NOMO-1 (cell line): Measurements from ENCODE around the gene PTPRT.

Experiments used
- DNase-seq, 2 experiments: peaks; one replicate each; lab custom pipeline; 2025; ENCODE audit not compliant: unreplicated experiment in 2 of 2; lab: John Stamatoyannopoulos, UW

Gene PTPRT

DNA sequence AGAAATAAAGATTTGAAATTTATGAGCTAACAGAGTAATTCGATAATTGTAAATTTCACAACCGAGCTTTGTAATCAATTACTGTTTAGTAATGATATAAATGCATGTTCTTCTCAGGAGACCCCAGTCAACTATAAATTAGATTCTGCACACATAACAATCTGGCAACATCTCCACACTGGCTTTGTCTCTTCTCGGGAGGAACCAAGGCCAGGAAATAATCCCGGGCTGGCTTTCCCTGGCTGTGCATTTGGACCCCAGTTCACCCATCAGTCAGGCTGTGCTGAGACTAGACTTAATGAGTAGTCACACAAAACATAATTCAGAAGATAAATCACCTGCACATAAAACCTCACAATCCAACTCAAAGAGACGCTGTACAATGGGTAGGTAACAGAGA, 65.5 kb downstream of the PTPRT start:
- no peak for DNase-seq

DNA sequence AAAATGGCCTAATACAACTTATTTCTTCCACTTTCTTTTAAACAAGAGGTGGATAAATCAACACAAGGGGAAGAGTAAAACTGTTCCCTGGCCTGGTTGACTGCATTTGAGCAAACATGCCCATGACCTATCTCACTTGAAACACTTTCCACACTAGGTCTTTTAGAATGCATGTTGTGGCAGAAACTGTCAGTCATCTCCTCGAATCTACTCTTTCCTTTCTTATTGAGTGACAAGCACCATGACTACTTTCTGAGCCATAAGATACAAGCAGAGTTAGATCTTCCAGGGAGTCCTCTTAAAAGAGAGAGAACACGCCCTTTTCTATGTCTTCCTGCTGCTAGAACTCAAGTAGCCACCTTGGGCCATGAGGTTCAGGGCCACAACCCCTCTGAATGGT, 66.5 kb downstream of the PTPRT start:
- no peak for DNase-seq

GRCh38 chr20:43119720-43120119, 70.0 kb downstream of the PTPRT start:
- DNase-seq = no peak

DNA sequence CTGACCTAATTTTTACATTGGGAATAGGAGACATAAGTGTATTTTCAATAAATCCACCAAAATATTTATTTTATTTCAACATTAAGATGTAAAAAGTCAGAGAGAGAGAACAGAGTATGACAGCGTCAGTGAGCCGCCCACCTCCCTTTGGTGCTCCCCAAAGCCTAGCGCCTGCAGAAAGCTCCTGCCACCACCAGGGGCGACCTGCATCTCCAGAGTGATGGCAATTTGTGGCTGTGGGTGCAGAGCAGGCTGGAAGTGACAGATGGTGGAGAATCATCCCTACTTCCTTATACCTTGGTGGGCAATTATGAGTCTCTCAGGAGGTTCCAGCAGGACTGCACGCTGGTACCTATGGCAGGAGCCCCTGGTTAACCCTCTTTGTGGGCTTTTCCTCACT, 87.3 kb downstream of the PTPRT start:
- no peak for DNase-seq

GRCh38 chr20:43096931-43097260, 92.8 kb downstream of the PTPRT start:
- DNase-seq = no peak

GRCh38 chr20:43096126-43096930, 93.4 kb downstream of the PTPRT start:
- no peak for DNase-seq

- no peak for DNase-seq
Observed at GRCh38 chr20:43095034-43095433, 94.7 kb downstream of the PTPRT start.

DNA sequence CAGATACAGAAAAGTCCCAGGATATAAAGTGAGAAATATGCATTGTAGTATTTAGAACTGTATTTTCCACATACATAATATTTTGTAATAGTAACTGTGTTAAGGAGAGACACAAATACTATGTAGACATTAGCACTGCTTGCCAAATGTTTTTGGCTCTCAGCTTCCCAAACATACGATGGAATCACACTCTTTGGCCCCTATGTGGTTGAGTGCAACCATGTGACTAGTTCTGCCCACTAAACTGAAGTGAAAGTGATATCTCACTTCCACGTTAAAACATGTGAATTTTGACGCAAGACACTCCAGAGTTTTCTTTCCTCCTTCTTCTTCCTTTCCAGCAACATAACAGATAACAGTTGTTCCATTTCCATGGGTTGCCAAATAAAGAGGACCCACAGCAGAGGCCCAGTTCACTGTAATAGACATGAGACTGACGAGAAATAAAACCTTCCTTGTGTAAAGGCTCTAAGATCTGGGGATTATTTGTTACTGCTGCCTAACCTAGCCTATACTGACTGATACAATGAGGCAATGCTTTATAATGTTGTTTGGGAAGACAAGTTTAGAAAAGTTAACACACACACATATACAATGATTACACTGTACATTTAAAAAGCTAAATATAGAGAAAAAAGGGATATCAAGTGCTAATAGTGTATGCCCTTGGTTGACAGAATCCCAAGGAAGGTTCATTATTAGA, 97.2 kb downstream of the PTPRT start:
- DNase-seq = no peak

DNA sequence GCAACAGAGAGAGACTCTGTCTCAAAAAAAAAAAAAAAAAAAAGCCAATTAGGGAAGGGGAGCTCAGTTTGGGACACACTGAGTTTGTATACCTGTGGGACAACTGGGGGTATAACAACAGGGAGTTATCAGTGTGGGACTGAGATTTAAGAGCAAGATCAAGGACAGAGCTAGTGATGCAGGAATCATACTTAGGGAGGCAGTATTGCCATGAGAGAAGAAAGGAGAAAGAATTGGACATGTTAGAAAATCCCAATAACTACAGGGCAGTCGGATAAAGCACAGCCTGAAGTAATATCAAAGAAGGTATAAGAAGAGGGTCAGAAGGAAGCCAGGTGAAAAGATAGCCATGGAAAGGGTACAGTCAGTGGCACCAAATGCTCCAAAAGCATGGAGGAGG, 121.2 kb downstream of the PTPRT start:
- no peak for DNase-seq

DNA sequence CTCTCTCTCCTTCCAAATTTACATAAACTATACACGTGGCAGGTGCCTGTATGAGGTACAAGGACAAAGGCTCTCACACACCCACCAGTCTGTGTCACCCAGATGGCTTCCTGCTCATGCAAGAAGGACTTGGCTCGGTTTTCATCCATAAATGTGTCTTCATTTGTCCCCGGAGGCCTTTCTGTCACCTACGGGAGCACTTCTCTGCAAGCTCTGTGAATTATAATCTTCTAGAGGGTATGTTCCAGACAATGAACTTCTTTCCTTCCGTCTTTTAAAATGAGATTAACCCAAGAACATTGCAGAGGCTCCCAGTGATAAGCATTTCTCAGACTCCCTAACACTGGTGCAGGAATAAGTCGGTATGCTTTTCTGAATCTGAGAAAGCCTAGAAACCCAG, 123.6 kb downstream of the PTPRT start:
- DNase-seq = no peak

DNA sequence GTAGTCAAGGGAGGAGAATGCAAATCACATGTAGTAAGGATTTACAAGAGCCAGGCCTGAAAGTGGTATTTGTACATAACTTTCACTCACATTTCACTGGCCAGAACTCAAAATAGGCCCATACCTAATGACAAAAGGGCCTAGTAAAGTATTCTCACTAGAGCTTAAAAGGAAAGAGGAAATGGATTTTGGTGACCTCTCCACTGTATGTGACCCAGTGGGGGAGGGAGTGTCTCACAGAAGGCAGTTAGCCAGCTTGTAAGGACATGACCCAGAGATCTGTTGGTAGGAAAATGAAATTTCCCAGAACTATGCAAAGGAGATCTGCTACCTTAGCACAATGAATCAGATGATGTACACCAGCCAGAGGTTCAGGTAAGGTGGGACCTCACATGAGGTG, 124.4 kb downstream of the PTPRT start:
- DNase-seq = no peak

DNA sequence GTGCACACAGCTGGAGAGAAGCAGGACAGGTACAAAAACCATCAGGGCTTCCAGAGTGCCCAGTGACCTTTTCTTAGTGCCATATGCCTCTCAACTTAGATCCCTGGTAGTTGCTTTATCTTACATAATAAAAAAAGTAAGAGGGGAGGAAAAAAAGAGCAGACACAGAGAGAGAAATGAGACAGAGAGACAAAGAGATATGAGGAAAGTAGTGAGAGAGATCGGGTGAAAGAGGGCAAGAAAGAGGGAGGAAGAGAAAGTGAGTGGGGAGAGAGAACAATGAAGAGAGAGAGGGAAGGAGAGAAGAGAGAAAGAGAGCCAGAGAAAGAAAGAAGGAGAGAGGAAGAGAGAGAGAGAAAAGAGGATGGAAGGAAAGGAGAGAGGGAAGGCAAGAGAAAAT, 131.6 kb downstream of the PTPRT start:
- no peak for DNase-seq

GRCh38 chr20:43057317-43057716, 132.4 kb downstream of the PTPRT start:
- DNase-seq = no peak

DNA sequence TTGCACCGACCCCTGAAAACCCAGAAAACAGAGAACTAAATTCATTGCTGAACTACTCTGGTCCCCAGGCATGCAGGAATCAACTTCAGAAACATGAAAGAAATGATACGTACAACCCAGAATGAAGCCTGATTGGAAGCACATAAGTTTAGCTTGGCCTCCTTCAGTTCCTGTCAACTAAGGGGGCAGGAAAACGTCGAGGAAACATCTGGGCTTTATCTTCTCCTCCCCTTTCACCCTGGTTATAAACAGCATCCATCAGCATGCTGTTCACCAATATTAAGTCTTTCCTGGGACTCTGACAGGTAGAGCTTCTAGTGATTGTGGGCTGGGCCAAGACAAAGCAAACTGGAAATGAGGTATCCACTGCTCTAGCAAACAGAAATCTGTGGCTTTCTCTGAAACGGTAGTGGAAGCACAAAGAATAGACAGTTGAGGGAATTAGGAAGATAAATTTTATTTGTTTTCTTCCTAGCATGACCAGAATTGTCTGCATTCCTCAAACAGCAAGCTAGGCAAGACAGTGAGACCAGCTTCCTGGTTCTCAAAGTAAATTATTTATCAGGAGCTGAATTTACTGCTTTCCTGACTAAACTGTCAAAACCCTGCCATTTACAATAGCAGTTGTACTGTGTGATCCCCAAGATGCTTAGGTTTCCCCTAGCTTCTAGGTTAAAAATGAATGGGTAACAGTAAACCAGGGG, 134.4 kb downstream of the PTPRT start:
- DNase-seq = no peak

DNA sequence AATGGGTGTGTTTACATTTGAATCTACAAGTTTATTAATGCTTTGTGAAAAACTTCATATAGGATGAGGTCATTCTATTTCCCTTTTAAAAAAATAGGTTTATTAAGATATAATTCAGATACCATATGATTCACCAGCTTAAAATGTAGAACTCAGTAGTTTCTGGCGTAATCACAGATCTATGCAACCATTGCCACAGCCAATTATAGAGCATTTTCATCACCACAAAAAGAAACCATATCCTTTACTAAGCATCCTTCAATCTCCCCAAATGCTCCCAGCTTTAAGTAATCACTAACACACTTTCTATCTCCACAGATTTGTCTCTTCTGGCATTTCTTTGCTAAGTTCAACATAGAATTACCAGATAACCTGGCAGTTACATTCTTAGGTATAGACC, 137.2 kb downstream of the PTPRT start:
- DNase-seq = no peak

GRCh38 chr20:43046966-43047365, 142.7 kb downstream of the PTPRT start:
- no peak for DNase-seq

DNA sequence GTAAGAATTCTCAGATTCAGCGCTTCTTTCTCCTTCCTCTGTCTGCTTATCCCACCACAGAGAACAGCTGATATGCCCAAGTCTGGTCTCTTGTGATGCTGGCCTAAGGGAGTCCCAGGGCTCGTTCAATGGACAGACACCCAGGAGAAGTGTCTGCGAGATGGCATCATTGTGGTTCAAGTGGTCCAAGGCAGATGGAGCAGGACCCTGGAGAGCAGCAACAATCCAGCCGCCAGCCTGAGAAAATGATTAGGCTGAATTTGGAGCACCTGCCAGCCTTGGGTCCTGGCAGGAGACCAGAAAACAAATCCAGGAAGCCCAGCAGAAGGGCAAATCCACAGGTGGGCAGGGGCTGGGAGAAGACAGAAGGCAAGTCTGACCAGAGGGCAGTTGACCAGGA, 145.8 kb downstream of the PTPRT start:
- no peak for DNase-seq

DNA sequence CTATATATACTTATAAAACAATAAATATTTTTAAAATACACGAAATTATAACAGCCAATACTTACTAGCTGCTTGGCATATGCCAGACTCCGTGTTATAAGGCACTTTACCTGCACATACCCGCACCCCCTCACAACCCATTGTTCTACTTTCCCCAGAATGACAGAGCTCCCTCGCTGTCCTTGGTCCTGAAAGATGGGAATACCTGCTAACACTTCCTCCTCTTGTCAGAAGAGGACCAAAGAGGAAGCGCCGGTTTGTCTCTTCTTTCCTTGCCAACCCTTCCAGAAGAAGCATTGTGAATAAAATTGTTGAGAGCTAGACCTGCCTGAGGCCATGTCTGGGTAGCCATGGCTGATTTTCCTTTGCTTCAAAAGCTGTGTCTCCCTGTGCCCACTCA, 149.3 kb downstream of the PTPRT start:
- peak in 1 of 2 experiments; percentile 20 for DNase-seq

GRCh38 chr20:43037605-43038309, 151.9 kb downstream of the PTPRT start:
- DNase-seq = no peak

GRCh38 chr20:43034981-43035724, 154.6 kb downstream of the PTPRT start:
- no peak for DNase-seq

- no peak for DNase-seq
Observed at GRCh38 chr20:43032459-43032858, 157.2 kb downstream of the PTPRT start.
